Stimulated activated CD8-positive, alpha-beta memory T cell treated with anti-CD3 and anti-CD28 coated beads, Interleukin-7, amount 100 ng/mL, for 1 hour (primary cell): Measurements from ENCODE around the gene DTNBP1.

ENCODE experiments used
- DNase-seq, 2 donors: peaks; one replicate each; pipeline ENCODE4 v3.0.0-alpha.2; 2020; ENCODE audit warnings: low read depth in 2 of 2

DTNBP1 gene

DNA sequence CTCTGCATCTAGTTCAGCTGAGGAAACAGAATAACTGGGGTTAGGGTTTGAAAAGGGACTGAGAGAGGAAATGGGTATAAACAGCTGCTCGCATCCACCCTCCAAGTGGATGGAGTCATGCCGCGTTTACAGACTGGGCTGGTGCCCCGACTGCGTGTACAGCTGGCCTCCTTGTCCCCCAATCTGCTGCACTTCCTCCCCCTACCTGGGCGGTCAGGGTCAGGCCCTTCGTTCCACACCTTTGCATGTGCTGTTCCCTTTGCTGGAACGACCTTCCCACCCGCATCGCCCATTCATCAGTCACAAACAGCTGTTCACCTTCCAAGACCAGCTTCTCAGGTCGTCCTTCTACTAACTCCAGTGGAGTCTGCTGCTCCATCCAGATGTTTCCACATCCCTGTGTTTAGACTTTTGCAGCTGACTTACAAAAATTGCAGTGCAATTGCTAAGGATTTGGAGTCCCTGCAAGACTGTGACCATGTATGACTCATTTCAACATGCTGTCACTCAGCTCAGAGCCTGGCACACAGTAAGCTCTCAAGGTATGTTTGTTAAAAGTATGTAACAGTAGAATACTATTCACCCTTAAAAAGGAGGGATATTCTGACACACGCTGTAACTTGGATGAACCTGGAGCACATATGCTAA is 129.3 kb downstream of the DTNBP1 start:
- DNase-seq = no peak

GRCh38 chr6:15531973-15532372 is 130.9 kb downstream of the DTNBP1 start:
- DNase-seq = no peak

DNA sequence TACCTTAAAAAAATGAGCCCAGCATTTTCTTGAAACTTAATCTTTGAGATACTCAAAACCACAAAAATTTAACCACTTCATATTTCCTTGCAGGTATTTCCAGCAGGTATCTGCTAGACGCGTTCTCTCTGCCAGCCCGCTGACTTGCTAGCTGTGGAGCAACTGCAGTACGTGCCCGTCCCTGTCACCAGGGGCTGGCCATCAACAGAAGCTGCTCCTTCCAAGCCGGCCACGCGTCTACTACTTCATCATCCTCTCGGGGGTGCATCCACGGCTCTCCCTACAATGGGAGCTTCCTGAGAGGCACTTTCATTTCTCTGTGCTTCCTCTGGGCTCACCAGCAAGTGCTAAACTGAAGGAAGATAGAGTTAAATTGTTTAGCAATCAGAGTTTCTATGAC is 132.4 kb downstream of the DTNBP1 start:
- no peak for DNase-seq

DNA sequence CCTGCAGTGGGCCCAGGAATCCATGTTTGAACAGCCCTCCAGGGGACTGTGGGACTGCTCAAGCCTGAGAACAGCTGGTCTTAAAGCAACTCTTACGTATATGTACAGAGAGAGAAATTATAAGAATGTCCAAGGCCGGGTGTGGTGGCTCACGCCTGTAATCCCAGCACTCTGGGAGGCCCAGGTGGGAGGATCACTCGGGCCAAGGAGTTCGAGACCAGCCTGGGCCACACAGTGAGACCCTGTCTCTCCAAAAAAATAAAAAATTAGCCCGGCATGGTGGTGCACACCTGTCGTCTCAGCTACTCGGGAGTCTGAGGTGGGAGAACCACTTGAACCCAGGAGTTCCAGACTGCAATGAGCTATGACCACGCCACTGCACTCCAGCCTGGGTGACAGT is 134.0 kb downstream of the DTNBP1 start:
- no peak for DNase-seq

DNA sequence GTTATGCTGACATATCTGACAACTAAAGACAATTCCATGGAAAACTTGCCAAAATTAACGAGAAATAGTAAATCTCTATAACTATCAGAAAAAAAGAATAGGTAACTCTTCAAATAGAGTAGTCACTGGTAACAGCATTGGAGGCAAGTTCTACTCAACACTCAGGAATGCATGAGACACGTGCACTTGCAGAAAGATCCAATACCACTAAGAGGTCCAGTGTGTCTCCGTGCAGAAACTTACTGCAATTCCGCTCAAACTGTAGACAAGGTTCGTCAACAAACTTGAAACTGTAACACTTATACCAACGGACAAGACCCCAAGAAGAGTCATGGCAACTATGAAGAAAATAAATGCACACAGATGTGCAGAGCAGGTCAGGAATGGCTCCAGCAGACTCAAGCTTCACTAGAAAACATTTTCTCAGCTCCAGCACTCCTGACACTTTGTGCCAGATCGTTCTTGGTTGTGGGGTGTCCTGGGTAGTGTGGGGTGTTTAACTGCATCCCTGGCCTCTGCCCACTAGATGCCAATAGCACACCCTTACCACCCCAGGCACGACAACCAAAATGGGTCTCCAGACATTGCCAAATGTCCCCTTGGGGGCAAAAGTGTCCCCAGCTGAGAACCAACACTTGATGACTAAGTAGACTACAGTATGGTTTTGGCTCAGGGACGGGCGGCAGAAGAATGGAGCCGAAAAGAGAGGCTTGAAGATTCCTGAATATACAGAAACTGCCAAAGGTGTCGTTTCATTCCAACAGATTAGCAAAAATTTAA is 134.8 kb downstream of the DTNBP1 start:
- DNase-seq = no peak

DNA sequence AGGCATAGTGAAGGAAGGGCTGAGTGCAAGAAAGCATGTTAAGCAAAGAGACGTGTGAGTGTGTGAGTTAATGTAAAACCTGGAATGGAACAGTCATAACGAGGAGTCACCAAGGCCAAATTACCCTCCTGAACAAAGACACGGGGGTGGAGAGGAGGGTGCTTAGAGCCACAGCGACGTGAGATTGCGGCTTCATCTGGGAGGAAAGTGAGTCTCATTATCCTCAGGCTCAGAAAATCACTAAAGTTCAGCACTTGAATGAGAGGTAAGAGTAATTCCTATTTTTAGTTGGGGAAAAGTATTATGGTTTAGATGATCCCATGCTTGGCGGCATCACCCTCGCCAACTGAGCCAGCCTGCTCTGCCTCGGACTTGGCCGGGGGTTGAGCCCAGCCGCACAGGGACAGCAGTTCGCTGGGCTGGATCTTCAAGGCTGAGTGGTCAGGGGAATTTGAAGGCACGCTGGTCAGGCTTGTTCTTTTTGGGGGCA is 136.6 kb downstream of the DTNBP1 start:
- no peak for DNase-seq

DNA sequence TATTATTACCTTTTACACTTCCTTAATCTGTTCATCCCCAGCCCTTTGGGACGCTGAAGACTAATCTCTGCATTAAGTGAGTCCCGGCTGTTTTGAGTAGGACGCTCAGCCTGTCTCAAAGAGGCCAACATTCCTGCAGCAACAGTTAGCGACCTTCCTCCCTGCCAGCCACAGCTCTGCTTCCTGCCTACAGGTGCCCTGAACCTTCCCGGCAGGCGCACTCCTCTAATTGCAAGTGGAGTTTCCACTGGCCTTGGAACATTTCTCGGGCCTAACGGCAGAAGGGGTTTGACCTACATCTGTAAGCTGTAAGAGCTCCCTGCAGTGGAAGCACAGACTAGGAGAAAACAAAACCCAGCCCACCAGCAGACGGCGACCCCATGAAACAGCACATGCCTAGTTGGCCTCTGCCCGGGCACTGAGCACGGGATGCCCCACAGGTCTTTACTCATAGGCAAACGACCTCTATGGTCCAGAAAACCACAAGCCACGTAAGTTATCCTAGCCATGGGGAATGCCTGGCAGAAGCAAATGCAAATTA is 137.9 kb downstream of the DTNBP1 start:
- DNase-seq = no peak

GRCh38 chr6:15523679-15524630 is 138.9 kb downstream of the DTNBP1 start:
- DNase-seq = no peak

- no peak for DNase-seq
Observed at GRCh38 chr6:15522856-15523529, 139.8 kb downstream of the DTNBP1 start.

DNA sequence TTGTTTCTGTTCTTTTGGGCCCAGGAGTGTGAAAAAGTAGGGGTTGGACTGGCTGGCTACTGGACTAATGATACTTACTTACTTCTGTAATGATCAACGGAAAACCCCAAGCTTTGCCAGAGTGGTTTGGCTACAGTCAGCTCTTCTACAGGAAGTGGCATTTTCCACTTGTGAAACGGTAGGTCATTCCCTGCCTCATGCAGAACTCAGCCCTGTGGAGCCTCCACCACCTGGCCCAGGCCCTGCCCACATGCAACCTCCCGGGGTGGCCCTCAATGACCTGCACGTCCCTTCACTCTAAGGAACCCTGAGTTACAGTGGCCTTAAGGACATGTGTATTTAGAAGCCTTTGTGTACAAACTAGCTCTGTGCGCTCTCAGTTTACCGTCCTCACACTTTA is 140.4 kb downstream of the DTNBP1 start:
- no peak for DNase-seq

DNA sequence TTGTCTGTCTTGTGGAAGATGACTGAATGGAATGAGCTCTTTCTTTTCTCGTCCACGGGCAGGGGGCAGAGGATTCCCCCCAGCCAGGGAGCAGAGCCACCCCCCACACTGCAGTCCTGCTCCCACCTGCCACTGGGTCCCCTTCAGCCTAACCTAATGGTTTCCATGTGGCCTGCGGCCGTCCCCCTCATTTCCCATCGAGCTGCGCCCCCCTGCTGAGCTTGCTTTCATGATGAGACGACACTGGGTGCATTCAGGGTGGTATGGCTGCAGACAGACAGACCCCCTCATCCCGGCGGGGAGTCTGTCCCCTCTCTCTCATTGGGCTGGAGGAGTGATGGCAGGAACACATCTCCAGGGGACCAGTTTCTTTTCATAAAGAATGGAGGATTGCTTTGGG is 140.8 kb downstream of the DTNBP1 start:
- DNase-seq = no peak

GRCh38 chr6:15521582-15521981 is 141.2 kb downstream of the DTNBP1 start:
- DNase-seq = no peak

- no peak for DNase-seq
Observed at GRCh38 chr6:15520626-15521203, 142.1 kb downstream of the DTNBP1 start.

DNA sequence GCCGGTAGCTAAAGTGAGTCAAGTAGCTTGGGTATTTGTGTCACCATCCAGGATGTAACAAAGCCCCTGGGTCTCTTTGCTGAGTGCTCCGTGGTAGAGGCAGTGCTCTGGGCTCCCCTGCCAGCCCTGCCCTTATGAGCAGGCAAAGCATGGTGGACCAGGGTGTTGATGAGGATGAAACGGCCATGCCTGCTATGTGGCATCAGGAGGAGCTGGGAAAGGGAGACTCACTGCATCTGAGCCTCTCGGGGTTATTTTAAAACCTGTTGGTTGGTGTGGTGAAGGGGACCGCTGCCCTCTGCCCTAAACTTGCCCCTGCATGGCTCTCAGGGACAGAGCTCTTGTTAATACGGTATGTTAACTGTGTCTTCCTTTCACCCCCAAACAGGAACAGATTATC is 143.1 kb downstream of the DTNBP1 start:
- DNase-seq = no peak

DNA sequence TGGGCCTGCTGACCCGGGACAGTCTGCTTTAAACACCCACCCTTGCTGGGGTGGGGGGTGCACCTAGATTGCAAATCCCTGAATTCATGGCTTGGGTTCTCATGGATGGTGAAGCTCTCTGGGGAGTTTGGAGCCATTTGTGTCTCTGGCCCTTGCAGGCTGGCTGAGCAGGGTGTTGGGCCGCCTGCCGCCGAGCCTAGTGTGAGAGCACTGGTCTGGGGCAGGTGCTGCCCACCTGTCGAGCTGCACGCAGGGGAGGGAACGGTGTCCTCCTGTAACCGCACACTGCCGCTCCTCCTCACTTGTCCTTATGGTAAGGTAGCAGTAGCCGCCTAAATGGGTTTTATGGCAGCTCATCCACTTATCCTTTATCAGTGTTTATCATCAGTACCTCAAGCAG is 143.9 kb downstream of the DTNBP1 start:
- no peak for DNase-seq

- DNase-seq = no peak
Observed at GRCh38 chr6:15518057-15518456, 144.8 kb downstream of the DTNBP1 start.

DNA sequence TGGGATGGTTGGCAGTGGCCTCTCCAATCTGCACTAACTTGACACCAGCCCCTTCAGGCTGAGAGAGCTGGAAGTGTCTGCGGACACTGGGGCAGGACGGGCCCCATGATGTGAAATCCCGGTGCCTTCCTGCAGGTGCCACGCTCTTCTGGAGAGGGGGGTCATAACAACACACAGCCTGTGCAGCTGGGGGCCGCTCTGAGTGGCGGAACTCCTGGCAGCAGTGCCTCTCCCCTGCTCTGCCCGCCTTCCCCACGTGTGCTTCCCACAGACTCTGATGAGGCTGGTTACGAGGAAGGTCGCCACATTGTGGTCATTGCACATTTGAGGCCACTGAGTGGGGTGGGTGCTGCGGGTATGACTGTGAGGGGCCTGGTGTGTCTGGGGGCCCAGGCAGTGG is 145.2 kb downstream of the DTNBP1 start:
- DNase-seq = no peak

DNA sequence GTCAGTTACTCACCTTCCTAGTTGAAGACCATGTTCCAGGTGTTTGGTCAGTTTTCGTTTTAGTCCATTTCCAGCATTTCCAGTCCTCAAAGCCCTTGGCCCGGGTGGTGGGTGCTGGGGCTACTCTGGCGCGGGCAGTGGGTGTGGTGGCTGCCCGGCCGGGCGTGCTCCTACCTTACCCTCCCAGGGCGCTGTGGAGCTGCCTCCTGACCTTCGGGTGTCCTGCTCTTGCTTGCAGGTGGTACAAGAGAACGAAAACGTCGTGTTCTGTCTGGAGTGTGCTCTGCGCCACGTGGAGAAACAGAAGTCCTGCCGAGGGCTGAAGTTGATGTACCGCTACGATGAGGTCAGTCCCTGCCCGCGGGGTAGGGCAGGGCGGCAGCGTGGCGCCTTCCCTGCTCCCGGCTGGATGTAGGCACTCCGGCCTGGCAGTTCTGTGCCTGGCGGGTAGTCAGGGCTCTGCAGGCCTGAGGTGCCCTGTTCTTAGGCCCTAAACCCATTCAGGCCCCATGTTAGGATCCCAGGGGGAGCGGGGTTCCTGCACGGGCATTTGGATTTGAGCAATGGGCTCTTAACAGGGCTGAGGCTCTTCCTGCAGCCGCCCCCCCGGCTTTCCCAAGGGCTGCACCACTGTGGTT is 145.8 kb downstream of the DTNBP1 start:
- no peak for DNase-seq

GRCh38 chr6:15516378-15516777 is 146.4 kb downstream of the DTNBP1 start:
- DNase-seq = no peak

GRCh38 chr6:15515660-15516375 is 147.0 kb downstream of the DTNBP1 start:
- DNase-seq = no peak
